GM12891 (cell line): Measurements from ENCODE around the gene ZC3H4.

Experiments used
- PAX5 ChIP-seq: IDR thresholded peaks from 2 replicates; pipeline ENCODE4 v1.6.1; 2011; ENCODE audit warnings: low read length, moderate library complexity, mild to moderate bottlenecking; ENCODE audit not compliant: insufficient read depth, severe bottlenecking
- POLR2A ChIP-seq: IDR thresholded peaks from 2 replicates; pipeline ENCODE4 v1.6.1; 2011; ENCODE audit warnings: low read depth, low read length, control low read depth
- POLR2AphosphoS5 ChIP-seq: IDR thresholded peaks from 2 replicates; pipeline ENCODE4 v1.6.1; 2011; ENCODE audit warnings: low read depth, low read length, control low read depth
- SPI1 ChIP-seq: IDR thresholded peaks from 2 replicates; pipeline ENCODE4 v1.6.1; 2011; ENCODE audit warnings: low read depth, low read length, control low read depth
- TAF1 ChIP-seq: IDR thresholded peaks from 2 replicates; pipeline ENCODE4 v1.6.1; 2011; ENCODE audit warnings: low read depth, low read length, control low read depth

- TF ChIP-seq POLR2A (no peak), POLR2AphosphoS5 (no peak), PAX5 (no peak), TAF1 (no peak), SPI1 (no peak)
Measured at GRCh38 chr19:47026156-47026555, 87.4 kb downstream of the ZC3H4 start.
